ENCODE data around the gene EMC10.
A peak's percentile ranks its signal among the peaks of the same experiment; 100 is the strongest.

DNA sequence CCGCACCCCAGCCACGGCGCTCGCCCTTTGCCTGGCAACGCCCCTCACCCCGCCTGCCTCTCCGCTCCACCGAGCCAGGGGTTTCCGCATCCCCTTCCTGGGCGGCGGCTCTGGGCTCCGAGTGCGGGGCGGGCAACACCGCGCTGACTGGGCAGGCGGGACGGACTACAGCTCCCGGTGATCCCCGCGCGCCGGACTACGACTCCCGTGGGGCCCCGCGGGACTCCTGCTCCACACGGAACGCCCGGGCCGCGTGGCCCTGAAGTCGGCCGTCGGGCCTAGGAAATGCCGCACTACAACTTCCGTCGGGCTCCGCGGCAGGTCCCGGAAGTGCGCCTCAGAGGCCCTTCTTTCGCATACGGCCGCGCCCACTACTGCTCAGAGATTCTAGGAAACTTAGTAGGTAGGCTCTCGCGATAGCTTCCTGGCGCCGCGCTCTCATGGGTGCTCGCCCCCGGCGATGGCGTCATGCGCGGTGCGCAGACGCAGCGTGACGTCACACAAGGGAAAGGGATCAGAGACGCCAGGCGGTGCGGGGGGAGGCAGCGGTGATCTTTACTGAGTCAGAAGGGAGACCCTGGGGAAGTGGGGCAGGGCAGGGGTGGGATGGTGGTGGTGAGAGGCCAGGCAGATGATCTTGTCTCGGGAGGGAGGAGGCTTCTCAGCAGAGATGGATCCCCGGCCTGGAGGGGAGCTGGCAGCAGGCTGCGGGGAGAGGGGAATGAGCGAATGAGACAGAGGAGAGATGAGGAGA, 34.9 kb downstream of the EMC10 start, which contains the start of gene JOSD2:
- TF ChIP-seq, protein P1, sequence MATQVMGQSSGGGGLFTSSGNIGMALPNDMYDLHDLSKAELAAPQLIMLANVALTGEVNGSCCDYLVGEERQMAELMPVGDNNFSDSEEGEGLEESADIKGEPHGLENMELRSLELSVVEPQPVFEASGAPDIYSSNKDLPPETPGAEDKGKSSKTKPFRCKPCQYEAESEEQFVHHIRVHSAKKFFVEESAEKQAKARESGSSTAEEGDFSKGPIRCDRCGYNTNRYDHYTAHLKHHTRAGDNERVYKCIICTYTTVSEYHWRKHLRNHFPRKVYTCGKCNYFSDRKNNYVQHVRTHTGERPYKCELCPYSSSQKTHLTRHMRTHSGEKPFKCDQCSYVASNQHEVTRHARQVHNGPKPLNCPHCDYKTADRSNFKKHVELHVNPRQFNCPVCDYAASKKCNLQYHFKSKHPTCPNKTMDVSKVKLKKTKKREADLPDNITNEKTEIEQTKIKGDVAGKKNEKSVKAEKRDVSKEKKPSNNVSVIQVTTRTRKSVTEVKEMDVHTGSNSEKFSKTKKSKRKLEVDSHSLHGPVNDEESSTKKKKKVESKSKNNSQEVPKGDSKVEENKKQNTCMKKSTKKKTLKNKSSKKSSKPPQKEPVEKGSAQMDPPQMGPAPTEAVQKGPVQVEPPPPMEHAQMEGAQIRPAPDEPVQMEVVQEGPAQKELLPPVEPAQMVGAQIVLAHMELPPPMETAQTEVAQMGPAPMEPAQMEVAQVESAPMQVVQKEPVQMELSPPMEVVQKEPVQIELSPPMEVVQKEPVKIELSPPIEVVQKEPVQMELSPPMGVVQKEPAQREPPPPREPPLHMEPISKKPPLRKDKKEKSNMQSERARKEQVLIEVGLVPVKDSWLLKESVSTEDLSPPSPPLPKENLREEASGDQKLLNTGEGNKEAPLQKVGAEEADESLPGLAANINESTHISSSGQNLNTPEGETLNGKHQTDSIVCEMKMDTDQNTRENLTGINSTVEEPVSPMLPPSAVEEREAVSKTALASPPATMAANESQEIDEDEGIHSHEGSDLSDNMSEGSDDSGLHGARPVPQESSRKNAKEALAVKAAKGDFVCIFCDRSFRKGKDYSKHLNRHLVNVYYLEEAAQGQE (IDR thresholded peaks at IDR 0.05; ENCODE audit: insufficient read depth in 1 of 2, low read depth in 2 of 2, low read length in 2 of 2) = no peak
- TF ChIP-seq POLR2AphosphoS5 (IDR thresholded peaks at IDR 0.05; ENCODE audit: low read depth, low read length) (peak; percentile 57), SIN3A (IDR thresholded peaks at IDR 0.05; ENCODE audit: borderline replicate concordance, insufficient read depth, low read length) (peak; percentile 53; the same call in 1 of the 2 replicates), TAF1 (IDR thresholded peaks at IDR 0.05; ENCODE audit: borderline replicate concordance, insufficient read depth, low read length) (peak; percentile 31; the same call in 1 of the 2 replicates)
